K562 (cell line): ENCODE data around the gene ATP2A1. TPM values are rescaled to one million over a fixed set of nuclear protein-coding genes. Genes with fewer than 3 reads are reported as not detected.

Experiments used
- ATAC-seq: fragments of 200-7000 bp; cut with Tn5 transposase; 3 replicates; pipeline ENCODE4 v1.9.1; 2020; ENCODE audit warnings: moderate library complexity
- Bru-seq: library from RNA; stranded (reverse); fragments of 400-500 nt; gene quantifications from one replicate; lab custom pipeline; 2021; lab: Mats Ljungman, UMichigan
- BruChase-seq, 2 experiments: library from RNA; stranded (reverse); fragments of 400-500 nt; gene quantifications; one replicate each; lab custom pipeline; 2021; lab: Mats Ljungman, UMichigan
- BruUV-seq: library from RNA; stranded (reverse); fragments of 400-500 nt; replicated peaks from 2 replicates; lab custom pipeline; 2021; lab: Mats Ljungman, UMichigan
- CTCF ChIA-PET: fragments of 300-600 bp; formaldehyde crosslinking; extraction: SDS; loops from one replicate; lab custom pipeline; 2021; ENCODE audit warnings: low intra/inter-chr PET ratio; lab: Yijun Ruan, JAX
- POLR2A ChIA-PET: fragments of 300-600, 350-650 bp; sonication (Branson Sonifier 250); formaldehyde crosslinking; extraction: SDS; loops from one replicate; lab custom pipeline; 2021; ENCODE audit warnings: antibody characterized with exemption, inconsistent platforms; lab: Yijun Ruan, JAX
- DNase-seq, 4 experiments: peaks; one replicate each; pipeline versions ENCODE4 v3.0.0 to v3.0.0-alpha.2; 2011 to 2018; ENCODE audit warnings: low spot score in 3 of 4, mixed read lengths in 3 of 4; ENCODE audit errors: extremely low read depth in 1 of 4
- FAIRE-seq: peaks from 2 replicates; lab custom pipeline; 2011; peaks lifted over from hg19 to GRCh38; lab: Jason Lieb, UNC
- H2AFZ ChIP-seq: 2 replicates; pipeline ENCODE4 v1.6.0; 2011; ENCODE audit warnings: low read depth, low read length, control low read depth, inconsistent platforms
- H3K27ac ChIP-seq: fragments of 200-600 bp; 3 replicates; pipeline ENCODE4 v1.8.0; 2011; ENCODE audit warnings: low read depth, mild to moderate bottlenecking, control low read depth, inconsistent platforms, low read length, moderate library complexity, mixed read lengths; ENCODE audit errors: extremely low read depth
- H3K27me3 ChIP-seq, 2 experiments: fragments of 300-600 bp in 1 of 2; 2 replicates in 1 of 2; 3 replicates in 1 of 2; pipeline versions ENCODE4 v1.6.0 to v1.8.0; 2011; ENCODE audit warnings: inconsistent platforms in 2 of 2, low read length in 2 of 2, mild to moderate bottlenecking in 1 of 2, mixed read lengths in 1 of 2, moderate library complexity in 1 of 2; ENCODE audit not compliant: control insufficient read depth in 2 of 2, insufficient read depth in 2 of 2
- H3K36me3 ChIP-seq: fragments of 300-600 bp; 3 replicates; pipeline ENCODE4 v1.8.0; 2011; ENCODE audit warnings: mild to moderate bottlenecking, low read length, inconsistent platforms; ENCODE audit not compliant: control insufficient read depth, insufficient read depth
- H3K4me1 ChIP-seq, 2 experiments: fragments of 200-600 bp in 1 of 2; replicated peaks in 1 of 2; 2 replicates in 1 of 2; 3 replicates in 1 of 2; pipeline versions ENCODE4 v1.5.1 to v1.8.0; 2011; ENCODE audit warnings: inconsistent platforms in 2 of 2, low read length in 2 of 2, mild to moderate bottlenecking in 1 of 2, mixed read lengths in 1 of 2, moderate library complexity in 1 of 2; ENCODE audit not compliant: control insufficient read depth in 2 of 2, insufficient read depth in 2 of 2
- H3K4me2 ChIP-seq: 2 replicates; pipeline ENCODE4 v1.6.1; 2011; ENCODE audit warnings: low read length, control low read depth, inconsistent platforms, mixed read lengths; ENCODE audit not compliant: insufficient read depth
- H3K4me3 ChIP-seq: fragments of 200-600 bp; sonication (generic), shearing (Covaris generic); 2 replicates; pipeline ENCODE4 v1.5.1; 2016; ENCODE audit warnings: control low read depth, inconsistent platforms
- H3K79me2 ChIP-seq: fragments of 200-600 bp; 3 replicates; pipeline ENCODE4 v1.8.0; 2011; ENCODE audit warnings: low read length, inconsistent platforms; ENCODE audit not compliant: control insufficient read depth, insufficient read depth
- H3K9ac ChIP-seq, 2 experiments: 2 replicates each; pipeline versions ENCODE4 v1.6.0 to v1.6.1; 2011; ENCODE audit warnings: low read depth in 2 of 2, low read length in 2 of 2, control low read depth in 1 of 2, inconsistent platforms in 1 of 2, mild to moderate bottlenecking in 1 of 2, mixed read lengths in 1 of 2; ENCODE audit not compliant: insufficient read depth in 1 of 2
- H3K9me1 ChIP-seq: one replicate; pipeline ENCODE4 v1.6.0; 2011; ENCODE audit warnings: inconsistent platforms, mild to moderate bottlenecking, low read length, moderate library complexity; ENCODE audit not compliant: control insufficient read depth, insufficient read depth
- H3K9me3 ChIP-seq: replicated peaks from 2 replicates; pipeline ENCODE4 v1.5.1; 2011; ENCODE audit warnings: low read depth, low read length, inconsistent platforms; ENCODE audit not compliant: control insufficient read depth, insufficient read depth
- H4K20me1 ChIP-seq: replicated peaks from 2 replicates; pipeline ENCODE4 v1.6.1; 2011; ENCODE audit warnings: low read length, inconsistent platforms, mixed read lengths; ENCODE audit not compliant: control insufficient read depth, insufficient read depth
- DMBX1 ChIP-seq: fragments of 250-450 bp; sonication (Bioruptor Pico); IDR thresholded peaks from 2 replicates; pipeline ENCODE4 v1.8.0; 2022; ENCODE audit warnings: inconsistent platforms, mild to moderate bottlenecking, moderate library complexity, borderline replicate concordance
- HOXB6 ChIP-seq: fragments of 250-450 bp; sonication (Bioruptor Pico); IDR thresholded peaks from 2 replicates; pipeline ENCODE4 v1.5.1; 2022; ENCODE audit warnings: mild to moderate bottlenecking, borderline replicate concordance
- NFE2 ChIP-seq: IDR thresholded peaks from 2 replicates; pipeline ENCODE4 v1.6.1; 2014; ENCODE audit warnings: antibody characterized with exemption, low read depth
- PHTF2 ChIP-seq: fragments of 250-450 bp; sonication (Bioruptor Pico); IDR thresholded peaks from 2 replicates; pipeline ENCODE4 v1.5.0; 2021; ENCODE audit warnings: mild to moderate bottlenecking
- POLR2AphosphoS2 ChIP-seq: IDR thresholded peaks from 2 replicates; pipeline ENCODE4 v1.6.1; 2012; ENCODE audit warnings: low read length, improper control_type of control experiment
- POLR2G ChIP-seq: fragments of 200-400 bp; formaldehyde crosslinking; IDR thresholded peaks from 2 replicates; pipeline ENCODE4 v1.6.1; 2017; ENCODE audit warnings: low read depth, mild to moderate bottlenecking, antibody characterized with exemption, low read length, moderate library complexity
- SMARCB1 ChIP-seq: IDR thresholded peaks from 2 replicates; pipeline ENCODE4 v1.6.1; 2011; ENCODE audit warnings: improper control_type of control experiment, low read depth; ENCODE audit not compliant: insufficient read length
- WGBS: fragments of 100-300 bp; shearing (Covaris generic); methylation state at CpG from one replicate; pipeline ENCODE4 v1.1.6; 2016; ENCODE audit warnings: low coverage, mixed read lengths; ENCODE audit not compliant: insufficient coverage; ENCODE audit errors: missing lambda C conversion rate; 5-methylcytosine and 5-hydroxymethylcytosine counted together
- in situ Hi-C: fragments of 300-500 bp; cut with MboI; formaldehyde crosslinking; loops from 4 replicates; pipeline ENCODE4 v1.15.0; 2018; ENCODE audit warnings: inconsistent platforms, mixed read lengths
- intact Hi-C: fragments of 100-400 bp; cut with micrococcal nuclease; formaldehyde crosslinking; loops from 2 replicates; pipeline ENCODE4 v1.14.2; 2022
- long read RNA-seq, 3 experiments: library from polyadenylated mRNA in 2 of 3; library from RNA in 1 of 3; unstranded in 2 of 3; stranded (forward) in 1 of 3; transcript quantifications; one replicate each; pipeline ENCODE4 v2.0.0, GENCODE V29; 2019 to 2022
- polyA minus RNA-seq, 3 experiments: library from RNA; depleted of rRNA, polyadenylated mRNA; stranded (reverse); fragments of >200 nt; gene quantifications; 2 replicates each; pipeline ENCODE4 v1.2.3, GENCODE V29; 2011
- polyA plus RNA-seq, 8 experiments: library from polyadenylated mRNA; depleted of rRNA in 4 of 8; stranded (reverse) in 5 of 8; unstranded in 3 of 8; fragments of >200 nt; fragmentation: Nextera tagmentation in 2 of 8; fragmentation: Illumina TruSeq in 1 of 8; extraction: Ambion mirVana in 2 of 8; extraction: Trizol in 1 of 8; gene quantifications; 2 replicates each; pipeline versions ENCODE4 v1.2.1 to v1.2.3, GENCODE V29; 2011 to 2014; ENCODE audit warnings: inconsistent platforms in 1 of 8, missing spikeins in 1 of 8
- total RNA-seq, 7 experiments: library from RNA; depleted of rRNA in 6 of 7; stranded (reverse); fragments of >200 nt in 6 of 7; fragmentation: Illumina TruSeq in 2 of 7; extraction: Trizol in 2 of 7; gene quantifications; 2 replicates each; pipeline versions ENCODE4 v1.2.1 to v1.2.3, GENCODE V29; 2011 to 2021; ENCODE audit warnings: low replicate concordance in 1 of 7
- TF ChIP-seq, protein P1 (sequence below), 3 experiments: fragments of 200-800 bp in 1 of 3; sonication (Bioruptor generic) in 1 of 3; sonication (generic) in 1 of 3; formaldehyde crosslinking in 1 of 3; IDR thresholded peaks; 2 replicates each; pipeline versions ENCODE4 v1.6.1 to v1.8.0; 2016 to 2022; ENCODE audit warnings: mild to moderate bottlenecking in 2 of 3, missing compliant biosample characterization in 2 of 3, missing genetic modification characterization in 2 of 3, missing genetic modification reagents in 1 of 3
- TF ChIP-seq, protein P2 (sequence below): fragments of 450-650 bp; IDR thresholded peaks from 2 replicates; pipeline ENCODE4 v1.6.1; 2016; ENCODE audit warnings: low read depth, mild to moderate bottlenecking, moderate library complexity
- TF ChIP-seq, protein P3 (sequence below): fragments of 250-450 bp; sonication (Bioruptor Pico); IDR thresholded peaks from 2 replicates; pipeline ENCODE4 v1.5.1; 2021; ENCODE audit warnings: mild to moderate bottlenecking
- TF ChIP-seq, protein P4 (sequence below): fragments of 450-650 bp; formaldehyde crosslinking; IDR thresholded peaks from 2 replicates; pipeline ENCODE4 v1.4.0; 2022; ENCODE audit warnings: mild to moderate bottlenecking, moderate library complexity

ATP2A1 gene
- total RNA-seq (2011; cell fraction: chromatin; rRNA removed; ENCODE audit: low replicate concordance): 19.9 and 68.6 TPM in 2 replicates
- total RNA-seq (2011; cell fraction: nucleolus; rRNA removed): 13.0 and 15.8 TPM in 2 replicates
- 17.7 and 18.4 TPM in 2 replicates for total RNA-seq (2011; cell fraction: nucleoplasm; rRNA removed)
- total RNA-seq (2014; rRNA removed): 0.41 and 0.65 TPM in 2 replicates
- 0.64 and 0.65 TPM in 2 replicates for total RNA-seq (2014; rRNA removed; fragmentation: Illumina TruSeq; extraction: Trizol)
- total RNA-seq (2015; rRNA removed; fragmentation: Illumina TruSeq; extraction: Trizol): 0.65 and 1.9 TPM in 2 replicates
- total RNA-seq (2021): 2.3 and 2.6 TPM in 2 replicates
- 1.2 and 3.1 TPM in 2 replicates for polyA plus RNA-seq (2011; rRNA removed)
- polyA plus RNA-seq (2011; cell fraction: cytosol; rRNA removed): 1.5 and 2.5 TPM in 2 replicates
- polyA plus RNA-seq (2011; cell fraction: nucleus; rRNA removed): 27.8 and 31.5 TPM in 2 replicates
- polyA plus RNA-seq (2012): 2.8 and 6.1 TPM in 2 replicates
- 1.8 TPM in 2 replicates for polyA plus RNA-seq (2014; fragmentation: Illumina TruSeq; extraction: Trizol)
- polyA plus RNA-seq (2014; fragmentation: Nextera tagmentation; extraction: Ambion mirVana): under 1 TPM; 0.25 to 0.58 TPM
- 1.4 and 1.8 TPM in 2 replicates for polyA plus RNA-seq (2014; rRNA removed)
- polyA minus RNA-seq (2011; rRNA and poly(A)+ RNA removed): 0.60 and 2.1 TPM in 2 replicates
- 0.76 and 1.4 TPM in 2 replicates for polyA minus RNA-seq (2011; cell fraction: cytosol; rRNA and poly(A)+ RNA removed)
- 2.0 and 4.8 TPM in 2 replicates for polyA minus RNA-seq (2011; cell fraction: nucleus; rRNA and poly(A)+ RNA removed)
- Bru-seq, nascent RNA: percentile 38 among the genes with signal in this experiment
- BruChase-seq, experiment 1, labeled RNA remaining after a 2-hour chase: percentile 37 among the genes with signal in this experiment
- percentile 41 among the genes with signal in this experiment for BruChase-seq, experiment 2, labeled RNA remaining after a 6-hour chase
- long read RNA-seq, experiment 1, partial matches to known transcripts: 1 of 2 reads
- long read RNA-seq, experiment 1, other reads (novel, unspliced or antisense): 0 of 2 reads
- long read RNA-seq, experiment 2, partial matches to known transcripts: 1 of 1 reads
- long read RNA-seq, experiment 2, other reads (novel, unspliced or antisense): 0 of 1 reads
- long read RNA-seq, experiment 3: 0 reads

DNA sequence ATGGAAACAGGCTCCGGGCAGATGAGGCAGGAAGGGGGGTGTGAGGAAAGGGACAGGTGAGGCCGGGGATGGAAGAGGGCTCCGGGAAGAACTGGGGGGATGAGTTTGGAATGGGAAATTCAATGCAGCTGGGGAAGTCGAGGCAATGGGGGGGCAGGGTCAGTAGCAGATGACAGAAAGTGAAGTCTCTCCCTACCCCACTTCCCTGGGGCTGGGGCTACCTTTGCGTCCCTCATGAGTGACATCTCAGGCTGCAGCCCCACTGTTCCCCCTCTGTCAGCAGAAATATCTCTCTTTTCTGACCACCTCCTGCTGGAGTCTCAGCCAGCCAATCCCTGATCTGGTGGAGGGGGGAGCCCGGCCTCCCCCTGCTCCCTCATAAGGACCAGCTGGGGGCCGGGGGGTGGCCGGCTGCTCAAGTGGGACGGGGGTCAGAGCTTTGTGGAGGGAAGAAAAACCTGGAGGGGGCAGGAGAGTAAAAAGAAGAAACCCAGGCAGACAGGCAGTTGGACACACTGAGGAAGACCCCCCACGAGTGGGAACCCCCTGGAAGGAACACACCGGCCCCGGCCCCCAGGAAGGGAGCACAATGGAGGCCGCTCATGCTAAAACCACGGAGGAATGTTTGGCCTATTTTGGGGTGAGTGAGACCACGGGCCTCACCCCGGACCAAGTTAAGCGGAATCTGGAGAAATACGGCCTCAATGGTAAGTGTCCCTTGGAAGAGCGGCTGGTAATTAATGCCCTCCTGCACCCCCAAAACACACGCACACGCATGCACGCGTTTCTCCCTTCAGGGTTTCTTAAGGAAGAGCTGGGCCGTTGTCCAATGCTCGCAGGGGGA, at the start of gene ATP2A1:
ATP2A1 (plus strand) TSS at position 406 of the 844 bp plus-strand sequence; CDS start at position 590, 184 bp downstream.
- DNase-seq (peak in 1 of 4 experiments; percentile 16), ATAC-seq (no peak), FAIRE-seq (no peak)
- Histone ChIP-seq H3K36me3 (peaks cover 15% of the 10 kb centered on the region; the same call in 1 of the 3 replicates), H3K4me2 (peak within 1 kb of the TSS; percentile 84), H3K9me1 (no peaks in the 10 kb centered on the region), H4K20me1 (no peaks in the 10 kb centered on the region), H3K79me2 (peaks cover 9% of the 10 kb centered on the region), H3K27ac (peak within 1 kb of the TSS; percentile 61; the same call in 1 of the 3 replicates), H3K4me3 (peak within 1 kb of the TSS; percentile 82), H3K9ac (peak within 1 kb of the TSS; percentile 70 to 89), H2AFZ (peak within 1 kb of the TSS; percentile 93), H3K4me1 (peaks cover 11 to 71% of the 10 kb centered on the region in 2 experiments; a peak in 4 of 5 replicates), H3K27me3 (no peaks in the 10 kb centered on the region; a peak in 1 of 5 replicates), H3K9me3 (no peaks in the 10 kb centered on the region)
- WGBS: 56% methylated on average over 17 of the region's 25 CpGs
- in situ Hi-C loops: no loop called here
- CTCF ChIA-PET: no interaction called here
- BruUV-seq: no TSS peak
- intact Hi-C loops: no loop called here
- POLR2A ChIA-PET: interaction anchor here (0.6 to 2.1 kb wide), 5 partner anchors 9 to 67 kb away, joined by 3 to 6 read pairs (median 3); partner anchors contain the start of gene SH2B1
- TF ChIP-seq, protein P1, sequence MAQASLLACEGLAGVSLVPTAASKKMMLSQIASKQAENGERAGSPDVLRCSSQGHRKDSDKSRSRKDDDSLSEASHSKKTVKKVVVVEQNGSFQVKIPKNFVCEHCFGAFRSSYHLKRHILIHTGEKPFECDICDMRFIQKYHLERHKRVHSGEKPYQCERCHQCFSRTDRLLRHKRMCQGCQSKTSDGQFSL (CRISPR knock-in tag; IDR thresholded peaks at IDR 0.05): no peak
- TF ChIP-seq, protein P1 (tag; IDR thresholded peaks at IDR 0.05): 0 out of 4 replicates have a peak, but pooled peaks of 1 of the 2 experiments have one; percentile 18
- TF ChIP-seq DMBX1 (no peak), HOXB6 (CRISPR knock-in tag) (no peak), POLR2G (peak; percentile 33; the same call in 1 of the 2 replicates), SMARCB1 (no peak), POLR2AphosphoS2 (0 out of 2 replicates have a peak, but pooled peaks have one; percentile 1), NFE2 (no peak), PHTF2 (CRISPR knock-in tag) (no peak)
- TF ChIP-seq, protein P2, sequence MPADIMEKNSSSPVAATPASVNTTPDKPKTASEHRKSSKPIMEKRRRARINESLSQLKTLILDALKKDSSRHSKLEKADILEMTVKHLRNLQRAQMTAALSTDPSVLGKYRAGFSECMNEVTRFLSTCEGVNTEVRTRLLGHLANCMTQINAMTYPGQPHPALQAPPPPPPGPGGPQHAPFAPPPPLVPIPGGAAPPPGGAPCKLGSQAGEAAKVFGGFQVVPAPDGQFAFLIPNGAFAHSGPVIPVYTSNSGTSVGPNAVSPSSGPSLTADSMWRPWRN: no peak
- TF ChIP-seq, protein P3, sequence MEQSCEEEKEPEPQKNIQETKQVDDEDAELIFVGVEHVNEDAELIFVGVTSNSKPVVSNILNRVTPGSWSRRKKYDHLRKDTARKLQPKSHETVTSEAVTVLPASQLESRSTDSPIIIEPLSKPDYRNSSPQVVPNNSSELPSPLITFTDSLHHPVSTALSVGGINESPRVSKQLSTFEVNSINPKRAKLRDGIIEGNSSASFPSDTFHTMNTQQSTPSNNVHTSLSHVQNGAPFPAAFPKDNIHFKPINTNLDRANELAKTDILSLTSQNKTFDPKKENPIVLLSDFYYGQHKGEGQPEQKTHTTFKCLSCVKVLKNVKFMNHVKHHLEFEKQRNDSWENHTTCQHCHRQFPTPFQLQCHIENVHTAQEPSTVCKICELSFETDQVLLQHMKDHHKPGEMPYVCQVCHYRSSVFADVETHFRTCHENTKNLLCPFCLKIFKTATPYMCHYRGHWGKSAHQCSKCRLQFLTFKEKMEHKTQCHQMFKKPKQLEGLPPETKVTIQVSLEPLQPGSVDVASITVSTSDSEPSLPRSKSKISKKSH (CRISPR knock-in tag): no peak
- TF ChIP-seq, protein P4, sequence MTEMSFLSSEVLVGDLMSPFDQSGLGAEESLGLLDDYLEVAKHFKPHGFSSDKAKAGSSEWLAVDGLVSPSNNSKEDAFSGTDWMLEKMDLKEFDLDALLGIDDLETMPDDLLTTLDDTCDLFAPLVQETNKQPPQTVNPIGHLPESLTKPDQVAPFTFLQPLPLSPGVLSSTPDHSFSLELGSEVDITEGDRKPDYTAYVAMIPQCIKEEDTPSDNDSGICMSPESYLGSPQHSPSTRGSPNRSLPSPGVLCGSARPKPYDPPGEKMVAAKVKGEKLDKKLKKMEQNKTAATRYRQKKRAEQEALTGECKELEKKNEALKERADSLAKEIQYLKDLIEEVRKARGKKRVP: no peak
